ENCODE results near the gene POLR2C. TPM values are rescaled to one million over a fixed set of nuclear protein-coding genes. Genes with fewer than 3 reads are reported as not detected.

Gene POLR2C
- total RNA-seq, 1 experiment from 2014 or later: 47.8 TPM

- no peaks in the 10 kb centered on the region for H3F3A ChIP-seq (ENCODE audit: insufficient read depth, low read depth)
- no peak for TF ChIP-seq EZH2 (IDR thresholded peaks at IDR 0.05; ENCODE audit: low read depth)
- TF ChIP-seq CTCF (conservative IDR thresholded peaks at IDR 0.05): no peak
- H3K9me2 ChIP-seq (ENCODE audit: insufficient read depth): no peaks in the 10 kb centered on the region
- no peak overlapping the region for H2AFZ ChIP-seq
- H4K20me1 ChIP-seq (ENCODE audit: insufficient read depth): no peaks in the 10 kb centered on the region
- ChIA-PET POLR2A (ENCODE audit: unreplicated experiment) (interaction anchor here (0.6 kb wide), 1 partner anchor 294 kb away, joined by 13 read pairs; the partner anchor contains the start of genes PSME3IP1 and RSPRY1), CTCF (interaction anchor here (0.6 kb wide), 1 partner anchor 46 kb away, joined by 3 read pairs; no protein-coding TSS in a partner anchor)
- peak in 1 of 2 experiments; percentile 77 for DNase-seq
- H3K4me2 ChIP-seq: no peak overlapping the region
- H3K27ac ChIP-seq: no peak overlapping the region
- H3K9me3 ChIP-seq (ENCODE audit: insufficient read depth, low read depth): no peaks in the 10 kb centered on the region
- H3K79me2 ChIP-seq (ENCODE audit: low read depth): no peaks in the 10 kb centered on the region
- H3K27me3 ChIP-seq (ENCODE audit: insufficient read depth, low read depth): no peaks in the 10 kb centered on the region
- no peak overlapping the region for H3K4me3 ChIP-seq
- intact Hi-C loops (cut with micrococcal nuclease; ENCODE audit: unreplicated experiment): no loop called here
- BruUV-seq (replicated peaks): no TSS peak
- H3K4me1 ChIP-seq (replicated peaks; ENCODE audit: insufficient read depth): no peaks in the 10 kb centered on the region
- no peaks in the 10 kb centered on the region for H3K36me3 ChIP-seq (ENCODE audit: low read depth)
These were observed 17.7 kb downstream of the POLR2C start for GRCh38 chr16:57479976-57480753.

- ChIA-PET POLR2A (ENCODE audit: unreplicated experiment) (interaction anchor here (0.6 kb wide), 1 partner anchor 295 kb away, joined by 13 read pairs; the partner anchor contains the start of genes PSME3IP1 and RSPRY1), CTCF (no interaction called here)
- Histone ChIP-seq H4K20me1 (ENCODE audit: insufficient read depth) (no peaks in the 10 kb centered on the region), H3K4me3 (no peak overlapping the region), H3F3A (ENCODE audit: insufficient read depth, low read depth) (no peaks in the 10 kb centered on the region), H3K27ac (no peak overlapping the region), H3K9me2 (ENCODE audit: insufficient read depth) (no peaks in the 10 kb centered on the region), H3K27me3 (ENCODE audit: insufficient read depth, low read depth) (no peaks in the 10 kb centered on the region), H3K36me3 (ENCODE audit: low read depth) (no peaks in the 10 kb centered on the region), H3K4me1 (replicated peaks; ENCODE audit: insufficient read depth) (no peaks in the 10 kb centered on the region), H3K4me2 (no peak overlapping the region), H2AFZ (no peak overlapping the region), H3K9me3 (ENCODE audit: insufficient read depth, low read depth) (no peaks in the 10 kb centered on the region), H3K79me2 (ENCODE audit: low read depth) (no peaks in the 10 kb centered on the region)
- TF ChIP-seq EZH2 (IDR thresholded peaks at IDR 0.05; ENCODE audit: low read depth): no peak
- no peak for TF ChIP-seq CTCF (conservative IDR thresholded peaks at IDR 0.05)
- no peak for DNase-seq
- intact Hi-C loops (cut with micrococcal nuclease; ENCODE audit: unreplicated experiment): no loop called here
- BruUV-seq (replicated peaks): no TSS peak
These were observed 18.3 kb downstream of the POLR2C start for GRCh38 chr16:57480754-57481230.

- H4K20me1 ChIP-seq (ENCODE audit: insufficient read depth): no peaks in the 10 kb centered on the region
- TF ChIP-seq EZH2 (IDR thresholded peaks at IDR 0.05; ENCODE audit: low read depth) (no peak), CTCF (conservative IDR thresholded peaks at IDR 0.05) (no peak)
- no peaks in the 10 kb centered on the region for H3K27me3 ChIP-seq (ENCODE audit: insufficient read depth, low read depth)
- no TSS peak for BruUV-seq (replicated peaks)
- H2AFZ ChIP-seq: no peak overlapping the region
- H3K9me2 ChIP-seq (ENCODE audit: insufficient read depth): no peaks in the 10 kb centered on the region
- H3K4me1 ChIP-seq (replicated peaks; ENCODE audit: insufficient read depth): no peaks in the 10 kb centered on the region
- no peak for DNase-seq
- intact Hi-C loops (cut with micrococcal nuclease; ENCODE audit: unreplicated experiment): no loop called here
- no peaks in the 10 kb centered on the region for H3F3A ChIP-seq (ENCODE audit: insufficient read depth, low read depth)
- H3K79me2 ChIP-seq (ENCODE audit: low read depth): no peaks in the 10 kb centered on the region
- H3K27ac ChIP-seq: no peak overlapping the region
- POLR2A ChIA-PET (ENCODE audit: unreplicated experiment): no interaction called here
- CTCF ChIA-PET: interaction anchor here (0.6 kb wide), 1 partner anchor 37 kb away, joined by 3 read pairs; no protein-coding TSS in a partner anchor
- no peaks in the 10 kb centered on the region for H3K36me3 ChIP-seq (ENCODE audit: low read depth)
- no peak overlapping the region for H3K4me3 ChIP-seq
- no peaks in the 10 kb centered on the region for H3K9me3 ChIP-seq (ENCODE audit: insufficient read depth, low read depth)
- H3K4me2 ChIP-seq: no peak overlapping the region
These were observed 18.9 kb downstream of the POLR2C start for GRCh38 chr16:57481421-57481820.
